ENCODE results near the gene SAFB.

Gene SAFB

DNA sequence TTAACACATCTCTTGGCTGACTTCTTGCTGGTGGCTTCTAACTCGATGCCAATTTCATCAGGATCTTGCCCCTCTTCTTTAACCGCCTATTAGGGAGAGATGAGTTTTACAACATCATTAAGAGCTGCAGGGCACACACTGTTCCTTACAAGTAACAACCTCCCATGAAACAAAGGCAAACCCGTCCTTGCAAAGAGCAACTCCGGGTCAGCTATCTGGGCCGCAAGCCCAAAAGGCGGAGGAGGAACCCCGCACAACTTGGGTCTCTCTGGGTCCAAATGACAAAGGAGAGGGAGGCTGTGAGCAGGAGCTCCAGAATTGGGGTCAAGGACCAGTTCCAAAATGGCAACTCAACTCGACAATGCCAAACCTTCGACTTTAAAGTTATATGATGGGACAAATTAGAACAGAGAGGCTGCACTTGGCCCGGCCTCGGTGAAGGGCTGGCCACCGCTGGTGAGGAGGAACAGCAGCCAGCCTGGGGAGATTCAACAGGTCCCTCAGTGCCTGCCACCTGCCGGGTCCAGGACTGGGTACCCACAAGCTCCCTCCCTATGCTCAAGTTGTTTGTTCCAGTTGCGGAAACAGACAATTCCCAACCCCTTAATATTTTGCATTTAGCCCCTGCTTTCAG lies 1.5 kb upstream of the SAFB start:
- Histone ChIP-seq H3K9me3 (replicated peaks; ENCODE audit: low read length) (no peaks in the 10 kb centered on the region), H3K4me1 (ENCODE audit: control insufficient read depth, insufficient read depth, low read length) (peaks cover 30% of the 10 kb centered on the region), H3K9ac (ENCODE audit: low read depth, low read length) (peak overlapping the region; percentile 94), H3K36me3 (ENCODE audit: insufficient read depth, low read length) (peaks cover 53% of the 10 kb centered on the region), H3K4me2 (ENCODE audit: low read length) (peak overlapping the region; percentile 98), H3K27me3 (ENCODE audit: control insufficient read depth, insufficient read depth, low read length) (no peaks in the 10 kb centered on the region), H3K4me3 (ENCODE audit: low read length) (peak overlapping the region; percentile 98)

DNA sequence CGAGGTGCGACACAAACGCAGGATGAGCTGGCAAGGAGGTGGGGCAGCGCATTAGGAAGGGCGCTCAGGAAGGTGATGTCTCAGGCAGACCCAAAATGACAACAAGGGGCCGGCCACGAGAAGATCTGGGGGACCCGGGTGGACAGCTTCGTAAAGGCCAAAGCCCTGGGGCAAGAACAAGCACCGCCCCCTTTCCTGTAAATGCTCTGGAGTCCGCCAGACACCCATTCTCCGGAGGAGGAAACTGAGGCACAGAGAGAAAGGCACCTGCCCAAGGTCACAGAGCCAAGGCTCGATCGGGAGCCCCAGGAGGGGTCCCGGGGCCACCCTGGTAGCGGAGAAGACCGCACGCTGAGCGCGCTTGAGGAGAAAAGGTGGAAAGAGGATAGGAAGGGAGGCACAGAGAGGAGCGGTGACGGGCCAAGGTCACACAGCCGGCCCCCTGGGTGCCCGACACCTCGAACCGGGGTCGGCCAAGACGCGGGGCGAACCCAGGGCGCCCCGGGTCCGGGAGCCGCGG lies 878 bp upstream of the SAFB start:
- Histone ChIP-seq H3K36me3 (ENCODE audit: insufficient read depth, low read length) (peaks cover 56% of the 10 kb centered on the region), H3K9ac (ENCODE audit: low read depth, low read length) (peak overlapping the region; percentile 94), H3K4me2 (ENCODE audit: low read length) (peak overlapping the region; percentile 98), H3K4me3 (ENCODE audit: low read length) (peak overlapping the region; percentile 98), H3K27me3 (ENCODE audit: control insufficient read depth, insufficient read depth, low read length) (no peaks in the 10 kb centered on the region), H3K9me3 (replicated peaks; ENCODE audit: low read length) (no peaks in the 10 kb centered on the region), H3K4me1 (ENCODE audit: control insufficient read depth, insufficient read depth, low read length) (peaks cover 32% of the 10 kb centered on the region)

DNA sequence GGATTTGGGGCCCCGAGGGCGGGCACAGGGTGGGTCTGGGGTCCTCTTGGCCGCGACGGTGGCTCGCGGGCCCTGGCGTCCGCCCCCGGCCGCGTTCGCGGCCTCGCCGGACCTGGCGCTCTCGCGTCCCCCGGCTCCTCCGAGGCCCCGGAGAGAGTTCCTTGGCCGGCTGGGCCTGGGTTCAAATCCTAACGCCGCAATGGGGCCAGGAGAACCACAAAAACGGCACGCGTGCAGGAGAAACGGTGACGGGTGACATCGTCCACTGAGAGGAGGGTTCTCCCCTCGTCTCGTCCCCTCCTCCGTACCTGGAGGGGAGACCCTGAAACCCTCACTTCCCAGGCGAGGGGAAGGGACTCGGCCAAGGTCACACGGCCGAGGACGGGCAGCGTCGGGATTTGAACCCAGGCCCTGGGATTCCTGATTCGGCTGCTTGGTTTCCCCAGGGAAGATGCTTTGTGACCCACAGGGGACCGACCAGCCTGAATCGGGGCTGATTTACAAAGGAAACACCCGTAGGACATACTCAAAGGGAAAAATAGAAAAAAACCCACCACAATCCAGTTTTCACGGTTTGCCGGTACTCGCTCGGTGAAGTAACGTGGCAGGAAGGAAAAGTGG lies 624 bp downstream of the SAFB start:
- H3K36me3 ChIP-seq (ENCODE audit: insufficient read depth, low read length), result peaks cover 56% of the 10 kb centered on the region
- H3K4me2 ChIP-seq (ENCODE audit: low read length), result peak overlapping the region; percentile 91
- peak overlapping the region; percentile 99 for H3K4me3 ChIP-seq (ENCODE audit: low read length)
- peaks cover 39% of the 10 kb centered on the region for H3K4me1 ChIP-seq (ENCODE audit: control insufficient read depth, insufficient read depth, low read length)
- H3K9me3 ChIP-seq (replicated peaks; ENCODE audit: low read length), result no peaks in the 10 kb centered on the region
- H3K27me3 ChIP-seq (ENCODE audit: control insufficient read depth, insufficient read depth, low read length), result no peaks in the 10 kb centered on the region
- peak overlapping the region; percentile 97 for H3K9ac ChIP-seq (ENCODE audit: low read depth, low read length)

DNA sequence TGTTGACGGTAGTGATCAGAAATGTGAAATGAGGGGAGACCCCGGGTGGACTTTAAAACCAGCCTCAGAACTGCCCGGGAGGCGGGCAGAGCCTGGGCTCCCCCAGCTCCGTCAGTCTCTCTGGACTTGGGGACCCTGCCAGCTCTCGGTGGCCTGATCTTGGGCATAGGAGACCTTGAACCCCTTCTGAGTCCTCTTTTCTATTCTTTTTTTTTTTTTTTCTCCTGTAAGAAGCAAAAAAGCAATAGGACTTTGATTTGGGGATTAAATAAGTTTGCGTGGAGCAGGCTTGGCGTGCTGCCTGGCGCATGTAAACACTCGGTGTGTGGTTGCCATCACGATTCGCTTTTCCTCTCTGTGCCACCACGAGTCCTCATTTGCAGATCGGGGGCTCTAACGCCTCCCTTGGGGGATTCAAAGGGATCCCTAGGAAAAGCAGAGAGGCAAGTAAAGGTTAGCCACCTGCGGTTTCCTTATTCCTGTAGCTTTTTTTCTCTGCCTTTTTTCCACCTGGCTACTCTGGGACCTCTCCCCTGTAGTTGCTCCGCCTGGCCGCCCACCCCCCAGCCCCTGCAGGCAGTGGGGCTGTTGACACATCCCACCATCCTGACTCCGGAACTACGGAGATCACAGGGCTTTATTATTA lies 1.3 kb downstream of the SAFB start:
- peak overlapping the region; percentile 99 for H3K4me3 ChIP-seq (ENCODE audit: low read length)
- H3K36me3 ChIP-seq (ENCODE audit: insufficient read depth, low read length), result peaks cover 56% of the 10 kb centered on the region
- H3K9me3 ChIP-seq (replicated peaks; ENCODE audit: low read length), result no peaks in the 10 kb centered on the region
- peak overlapping the region; percentile 91 for H3K4me2 ChIP-seq (ENCODE audit: low read length)
- peak overlapping the region; percentile 97 for H3K9ac ChIP-seq (ENCODE audit: low read depth, low read length)
- peaks cover 37% of the 10 kb centered on the region for H3K4me1 ChIP-seq (ENCODE audit: control insufficient read depth, insufficient read depth, low read length)
- no peaks in the 10 kb centered on the region for H3K27me3 ChIP-seq (ENCODE audit: control insufficient read depth, insufficient read depth, low read length)

DNA sequence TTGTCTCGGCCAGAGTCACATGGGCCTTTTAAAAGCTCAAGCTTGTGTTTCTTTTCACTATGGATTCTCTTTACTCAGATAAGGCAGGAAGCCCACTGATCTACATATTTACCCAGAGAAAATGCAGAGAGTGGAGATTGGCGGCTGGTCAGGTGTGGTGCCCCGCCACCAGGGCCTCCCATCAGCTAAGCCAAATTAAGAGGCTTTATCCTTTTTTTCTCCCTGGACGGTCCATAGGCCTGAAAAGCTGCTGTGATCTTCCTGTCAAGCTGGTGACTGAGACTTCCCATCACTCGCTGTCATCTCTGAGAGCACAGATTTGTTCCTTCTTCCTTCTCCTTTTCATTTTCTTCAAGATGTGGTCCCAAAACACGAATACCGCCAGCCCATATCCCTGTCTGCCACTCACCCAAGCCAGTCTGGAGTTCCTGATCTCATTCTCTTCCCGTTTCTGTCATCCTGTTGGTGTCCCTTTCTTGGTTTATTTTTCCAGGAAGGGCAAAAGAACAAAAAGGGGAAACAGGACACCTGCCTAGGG lies 1.9 kb downstream of the SAFB start:
- Histone ChIP-seq H3K4me1 (ENCODE audit: control insufficient read depth, insufficient read depth, low read length) (peaks cover 36% of the 10 kb centered on the region), H3K36me3 (ENCODE audit: insufficient read depth, low read length) (peaks cover 61% of the 10 kb centered on the region)

DNA sequence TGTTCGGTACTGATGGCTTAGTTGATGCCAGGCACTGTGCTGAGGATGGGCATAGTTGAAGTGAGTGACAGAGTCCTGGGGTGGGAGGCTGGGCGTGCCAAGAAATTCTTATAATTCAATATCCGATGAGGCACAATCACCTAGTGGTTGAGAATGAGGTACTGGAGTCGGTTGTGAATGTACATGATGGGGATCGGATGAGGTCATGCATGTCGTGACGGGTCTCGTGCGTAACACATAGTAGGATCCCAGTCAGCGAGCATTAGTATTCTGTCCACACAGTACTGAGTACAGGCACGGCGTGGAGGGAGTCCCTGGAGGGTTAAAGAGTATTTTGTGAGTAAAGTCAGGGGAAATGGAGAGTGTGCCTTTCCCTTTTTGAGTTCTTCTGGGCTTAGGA lies 2.8 kb downstream of the SAFB start:
- peaks cover 57% of the 10 kb centered on the region for H3K36me3 ChIP-seq (ENCODE audit: insufficient read depth, low read length)
- no peak overlapping the region for H3K4me3 ChIP-seq (ENCODE audit: low read length)
- peak overlapping the region; percentile 97 for H3K9ac ChIP-seq (ENCODE audit: low read depth, low read length)
- no peaks in the 10 kb centered on the region for H3K27me3 ChIP-seq (ENCODE audit: control insufficient read depth, insufficient read depth, low read length)
- peaks cover 32% of the 10 kb centered on the region for H3K4me1 ChIP-seq (ENCODE audit: control insufficient read depth, insufficient read depth, low read length)
- H3K4me2 ChIP-seq (ENCODE audit: low read length), result peak overlapping the region; percentile 91
- H3K9me3 ChIP-seq (replicated peaks; ENCODE audit: low read length), result no peaks in the 10 kb centered on the region

More for the DNA sequence above, 1.9 kb downstream of the SAFB start:
- Histone ChIP-seq H3K4me2 (ENCODE audit: low read length) (peak overlapping the region; percentile 91), H3K27me3 (ENCODE audit: control insufficient read depth, insufficient read depth, low read length) (no peaks in the 10 kb centered on the region), H3K4me3 (ENCODE audit: low read length) (peak overlapping the region; percentile 99), H3K9ac (ENCODE audit: low read depth, low read length) (peak overlapping the region; percentile 97), H3K9me3 (replicated peaks; ENCODE audit: low read length) (no peaks in the 10 kb centered on the region)

DNA sequence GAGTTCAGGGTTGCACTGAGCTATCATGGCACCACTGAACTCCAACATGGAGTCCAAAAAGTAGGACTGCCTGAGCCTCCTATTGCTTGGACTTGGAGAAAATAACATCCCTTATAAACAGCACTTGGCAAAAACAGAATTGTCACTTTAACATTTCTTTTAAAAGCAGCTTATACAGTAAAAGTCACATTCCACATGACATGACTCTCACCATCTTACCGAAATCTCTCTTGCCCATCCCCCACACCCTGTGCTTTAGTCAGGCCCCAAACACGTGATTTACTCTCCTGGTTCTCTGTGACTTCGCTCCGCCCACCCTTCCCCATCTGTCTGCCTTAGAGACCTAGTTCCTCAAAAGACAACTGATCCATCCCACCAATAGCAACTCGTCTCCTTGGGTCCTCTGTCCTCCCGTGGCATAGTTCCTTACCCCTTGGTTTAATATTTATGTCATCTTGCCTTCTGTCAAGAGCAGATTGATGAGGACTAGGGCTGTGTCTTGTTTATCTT lies 4.6 kb downstream of the SAFB start:
- H3K4me2 ChIP-seq (ENCODE audit: low read length), result no peak overlapping the region
- no peak overlapping the region for H3K9ac ChIP-seq (ENCODE audit: low read depth, low read length)
- no peaks in the 10 kb centered on the region for H3K27me3 ChIP-seq (ENCODE audit: control insufficient read depth, insufficient read depth, low read length)
- H3K4me1 ChIP-seq (ENCODE audit: control insufficient read depth, insufficient read depth, low read length), result peaks cover 39% of the 10 kb centered on the region
- H3K9me3 ChIP-seq (replicated peaks; ENCODE audit: low read length), result no peaks in the 10 kb centered on the region
- H3K36me3 ChIP-seq (ENCODE audit: insufficient read depth, low read length), result peaks cover 58% of the 10 kb centered on the region
- H3K4me3 ChIP-seq (ENCODE audit: low read length), result no peak overlapping the region

DNA sequence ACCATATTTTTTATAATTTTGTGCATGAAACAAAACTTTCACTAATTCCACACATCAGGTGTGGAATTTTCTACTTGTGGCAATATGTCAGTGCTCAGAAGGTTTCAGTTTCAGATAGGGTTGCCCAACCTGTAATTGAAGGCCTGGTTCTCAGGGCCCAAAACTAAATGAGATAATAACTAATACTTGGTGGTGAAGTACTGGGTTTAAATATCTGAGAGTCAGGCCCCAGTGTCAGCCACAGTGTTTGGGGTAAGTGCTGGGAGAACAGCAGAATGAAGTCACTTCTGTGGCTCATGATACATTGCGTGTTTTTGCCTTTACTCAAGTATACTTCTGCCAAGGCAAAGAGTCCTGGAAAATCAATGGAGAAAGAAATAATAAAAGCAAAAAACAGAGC lies 5.6 kb downstream of the SAFB start:
- H3K36me3 ChIP-seq (ENCODE audit: insufficient read depth, low read length), result peaks cover 66% of the 10 kb centered on the region
- H3K27me3 ChIP-seq (ENCODE audit: control insufficient read depth, insufficient read depth, low read length), result no peaks in the 10 kb centered on the region
- peaks cover 46% of the 10 kb centered on the region for H3K4me1 ChIP-seq (ENCODE audit: control insufficient read depth, insufficient read depth, low read length)
- no peak overlapping the region for H3K4me3 ChIP-seq (ENCODE audit: low read length)
- H3K9ac ChIP-seq (ENCODE audit: low read depth, low read length), result no peak overlapping the region
- H3K4me2 ChIP-seq (ENCODE audit: low read length), result peak overlapping the region; percentile 37
- no peaks in the 10 kb centered on the region for H3K9me3 ChIP-seq (replicated peaks; ENCODE audit: low read length)

DNA sequence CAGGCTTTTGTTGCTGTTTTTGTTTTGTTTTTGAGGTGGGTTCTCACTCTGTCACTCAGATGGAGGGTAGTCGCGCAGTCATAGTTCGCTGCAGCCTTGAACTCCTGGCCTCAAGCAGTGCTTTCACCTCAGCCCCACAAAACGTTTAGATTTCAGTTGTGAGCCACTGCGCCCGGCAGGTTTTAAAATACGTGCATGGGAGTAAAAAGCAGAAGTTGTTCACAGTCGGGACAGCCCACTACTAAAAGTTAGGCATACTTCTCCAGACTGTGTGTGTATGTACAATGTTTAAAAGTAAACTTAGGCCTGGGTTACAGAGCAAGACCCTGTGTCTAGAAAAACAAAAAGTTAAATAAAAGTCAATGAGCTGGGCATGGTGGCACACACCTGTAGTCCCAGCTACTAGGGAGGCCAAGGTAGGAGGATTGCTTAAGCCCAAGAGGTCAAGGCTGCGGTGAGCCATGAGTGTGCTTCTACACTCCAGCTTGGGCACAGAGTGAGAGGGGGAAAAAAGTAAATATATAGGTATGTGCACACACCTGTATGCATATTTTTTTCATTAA lies 6.1 kb downstream of the SAFB start:
- peaks cover 70% of the 10 kb centered on the region for H3K36me3 ChIP-seq (ENCODE audit: insufficient read depth, low read length)
- H3K4me1 ChIP-seq (ENCODE audit: control insufficient read depth, insufficient read depth, low read length), result peaks cover 46% of the 10 kb centered on the region
- H3K9ac ChIP-seq (ENCODE audit: low read depth, low read length), result no peak overlapping the region

DNA sequence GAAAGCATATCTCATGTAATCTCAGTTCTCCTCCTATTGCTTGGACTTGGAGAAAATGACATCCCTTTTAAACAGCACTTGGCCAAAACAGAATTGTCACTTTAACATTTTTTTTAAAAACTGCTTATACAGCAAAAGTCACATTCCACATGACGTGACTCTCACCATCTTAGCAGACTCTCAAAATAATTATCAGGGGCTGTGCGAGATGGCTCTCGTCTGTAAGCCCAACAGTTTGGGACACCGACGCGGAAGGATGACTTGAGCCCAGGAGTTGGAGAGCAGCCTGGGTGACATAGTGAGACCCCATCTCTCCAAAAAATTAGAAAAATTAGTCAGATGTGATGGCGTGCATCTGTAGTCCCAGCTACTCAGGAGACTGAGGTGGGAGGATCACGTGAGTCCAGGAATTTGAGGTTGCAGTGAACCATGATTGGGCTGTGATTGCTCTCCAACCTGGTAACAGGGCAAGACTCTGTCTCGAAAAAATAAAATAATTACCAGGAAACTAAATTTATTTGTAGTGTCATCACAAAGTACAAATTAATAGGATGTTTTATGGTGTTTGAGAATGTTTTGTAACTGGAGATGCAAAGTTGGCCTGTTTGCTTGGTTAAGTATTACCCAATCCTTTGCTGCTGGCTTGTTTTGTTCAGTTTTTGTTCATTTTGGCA lies 8.8 kb downstream of the SAFB start:
- Histone ChIP-seq H3K4me2 (ENCODE audit: low read length) (peak overlapping the region; percentile 57), H3K4me3 (ENCODE audit: low read length) (no peak overlapping the region), H3K36me3 (ENCODE audit: insufficient read depth, low read length) (peaks cover 63% of the 10 kb centered on the region), H3K9ac (ENCODE audit: low read depth, low read length) (peak overlapping the region; percentile 2), H3K9me3 (replicated peaks; ENCODE audit: low read length) (no peaks in the 10 kb centered on the region), H3K4me1 (ENCODE audit: control insufficient read depth, insufficient read depth, low read length) (peaks cover 34% of the 10 kb centered on the region), H3K27me3 (ENCODE audit: control insufficient read depth, insufficient read depth, low read length) (no peaks in the 10 kb centered on the region)

More for the DNA sequence above, 6.1 kb downstream of the SAFB start:
- no peak overlapping the region for H3K4me3 ChIP-seq (ENCODE audit: low read length)
- H3K4me2 ChIP-seq (ENCODE audit: low read length), result peak overlapping the region; percentile 37
- no peaks in the 10 kb centered on the region for H3K9me3 ChIP-seq (replicated peaks; ENCODE audit: low read length)
- no peaks in the 10 kb centered on the region for H3K27me3 ChIP-seq (ENCODE audit: control insufficient read depth, insufficient read depth, low read length)

DNA sequence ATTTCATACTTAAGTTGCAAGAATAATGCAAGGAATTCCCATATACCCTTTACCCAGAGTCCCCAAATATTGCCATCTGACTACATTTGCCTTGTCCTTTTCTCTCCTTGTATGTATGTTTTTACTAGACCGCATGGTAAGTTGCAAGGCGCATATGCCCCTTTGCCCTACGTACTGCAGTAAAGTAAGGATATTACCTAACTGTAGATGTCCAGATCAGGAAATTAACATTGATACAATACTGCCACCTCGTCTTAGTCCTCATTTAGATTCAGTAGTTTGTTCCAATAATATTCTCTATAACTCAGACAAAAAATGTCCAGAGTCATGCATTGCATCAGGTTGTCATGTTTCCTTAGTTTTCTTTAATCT lies 9.3 kb downstream of the SAFB start:
- H3K9me3 ChIP-seq (replicated peaks; ENCODE audit: low read length), result no peaks in the 10 kb centered on the region
- peaks cover 30% of the 10 kb centered on the region for H3K4me1 ChIP-seq (ENCODE audit: control insufficient read depth, insufficient read depth, low read length)
- H3K9ac ChIP-seq (ENCODE audit: low read depth, low read length), result no peak overlapping the region
- H3K36me3 ChIP-seq (ENCODE audit: insufficient read depth, low read length), result peaks cover 59% of the 10 kb centered on the region
- H3K4me3 ChIP-seq (ENCODE audit: low read length), result no peak overlapping the region
- peak overlapping the region; percentile 57 for H3K4me2 ChIP-seq (ENCODE audit: low read length)
- H3K27me3 ChIP-seq (ENCODE audit: control insufficient read depth, insufficient read depth, low read length), result no peaks in the 10 kb centered on the region
